ENCODE data around the gene SP7. TPM values are rescaled to one million over a fixed set of nuclear protein-coding genes. Genes with fewer than 3 reads are reported as not detected.

Gene SP7
- total RNA-seq, 1 donor from 2014 or later = 0.11 TPM

GRCh38 chr12:53277981-53278380 is 58.2 kb downstream of the SP7 start:
- Mint-ChIP-seq H3K27ac (no peak overlapping the region), H3K9me3 (no peaks in the 10 kb centered on the region), H3K4me1 (ENCODE audit: low read depth) (peaks cover 9% of the 10 kb centered on the region), H3K36me3 (ENCODE audit: low read depth) (peaks cover 80% of the 10 kb centered on the region), H3K4me3 (ENCODE audit: low read depth) (no peak overlapping the region), H3K27me3 (ENCODE audit: low read depth) (no peaks in the 10 kb centered on the region)
- intact Hi-C loops (cut with micrococcal nuclease) = no loop called here
- DNase-seq (ENCODE audit: low spot score) = no peak

Other genes with a start within 250 kb of the SP7 start
- 0.46 TPM in 1 of 2 replicates, not detected in the other for gene IGFBP6, start 238.7 kb downstream of the SP7 start, total RNA-seq
- gene SOAT2, start 232.9 kb downstream of the SP7 start, total RNA-seq = not detected in 2 replicates
- 44.9 and 45.5 TPM in 2 replicates for gene ZNF740, start 155.6 kb downstream of the SP7 start, total RNA-seq
- gene CSAD, start 155.4 kb downstream of the SP7 start, total RNA-seq = 20.2 TPM in 2 replicates
- 200 and 208 TPM in 2 replicates for gene ITGB7, start 129.1 kb downstream of the SP7 start, total RNA-seq
- 38.5 and 40.1 TPM in 2 replicates for gene RARG, start 104.1 kb downstream of the SP7 start, total RNA-seq
- gene ESPL1, start 68.1 kb downstream of the SP7 start, total RNA-seq = 72.6 and 75.3 TPM in 2 replicates
- 321 and 326 TPM in 2 replicates for gene PFDN5, start 40.8 kb downstream of the SP7 start, total RNA-seq
- gene MYG1, start 36.7 kb downstream of the SP7 start, total RNA-seq = 87.2 and 99.0 TPM in 2 replicates
- 83.7 and 85.4 TPM in 2 replicates for gene AAAS, start 14.7 kb downstream of the SP7 start, total RNA-seq
- 66.4 and 67.9 TPM in 2 replicates for gene SP1, start 43.8 kb upstream of the SP7 start, total RNA-seq
- gene AMHR2, start 87.5 kb upstream of the SP7 start, total RNA-seq = not detected in 2 replicates
- gene PRR13, start 105.4 kb upstream of the SP7 start, total RNA-seq = 178 and 198 TPM in 2 replicates
- 985 and 1,001 TPM in 2 replicates for gene PCBP2, start 115.7 kb upstream of the SP7 start, total RNA-seq
- 14.4 and 14.7 TPM in 2 replicates for gene MAP3K12, start 163.1 kb upstream of the SP7 start, total RNA-seq
- 43.9 and 47.0 TPM in 2 replicates for gene TARBP2, start 164.9 kb upstream of the SP7 start, total RNA-seq
- not detected in 2 replicates for gene NPFF, start 171.1 kb upstream of the SP7 start, total RNA-seq

All from activated T-helper 2 cell treated with anti-CD3 and anti-CD28 coated beads, Interferon-gamma antibody, Interleukin-2, Interleukin-4, amounts not matched to agents 10 μg/mL and 5 μg/mL and 100 μg/mL, durations not matched to agents 14 hours and 24 hours and 36 hours (primary cell).